IMR-90 (cell line): ENCODE measurements around the gene NXNL2.

Source experiments
- BHLHE40 ChIP-seq: fragments of 150-350 bp; IDR thresholded peaks from 2 replicates; pipeline ENCODE4 v1.6.1; 2016; ENCODE audit warnings: mild to moderate bottlenecking, low read depth, low read length
- CEBPB ChIP-seq: IDR thresholded peaks from 2 replicates; pipeline ENCODE4 v1.6.1; 2012; ENCODE audit warnings: low read depth, low read length, improper control_type of control experiment
- MAFK ChIP-seq: IDR thresholded peaks from 2 replicates; pipeline ENCODE4 v1.6.1; 2012; ENCODE audit warnings: low read depth, low read length, improper control_type of control experiment
- MAZ ChIP-seq: IDR thresholded peaks from 2 replicates; pipeline ENCODE4 v1.6.1; 2012; ENCODE audit warnings: low read depth, mild to moderate bottlenecking, low read length, improper control_type of control experiment, moderate library complexity, borderline replicate concordance
- POLR2A ChIP-seq: IDR thresholded peaks from 2 replicates; pipeline ENCODE4 v1.6.1; 2012; ENCODE audit warnings: mild to moderate bottlenecking, low read depth, low read length
- TF ChIP-seq, protein P1 (sequence below): conservative IDR thresholded peaks from 2 replicates; pipeline ENCODE4 v1.5.1; 2012; ENCODE audit warnings: mild to moderate bottlenecking, low read depth, low read length, improper control_type of control experiment

DNA sequence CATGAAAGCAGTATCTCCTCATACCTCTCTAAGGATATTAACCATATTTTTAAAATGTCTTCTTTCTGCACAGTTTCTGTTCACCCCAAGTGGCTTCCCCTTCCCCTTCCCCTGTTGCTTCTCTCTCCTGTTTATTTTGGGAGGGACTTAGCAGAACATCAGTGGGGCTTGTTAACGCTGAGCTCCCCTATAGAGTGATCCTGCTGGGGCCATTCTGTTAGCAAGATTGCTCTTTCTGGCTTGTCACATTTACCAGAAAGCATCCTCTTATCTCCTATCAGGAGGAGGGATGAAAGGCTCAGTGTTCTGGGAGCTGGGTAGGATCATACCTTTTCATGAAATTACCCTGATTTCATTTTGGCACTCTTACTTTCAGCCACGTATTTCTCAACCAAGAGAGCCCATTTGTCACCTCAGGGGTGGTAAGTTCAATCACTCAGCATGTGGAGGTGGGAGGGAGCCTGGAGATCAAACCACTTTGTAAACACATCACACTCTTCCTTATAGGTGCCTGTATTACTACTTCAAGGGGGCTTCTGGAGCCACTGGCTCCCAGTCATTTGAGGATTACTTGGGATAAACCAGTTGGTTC lies 16.7 kb downstream of the NXNL2 start:
- TF ChIP-seq, protein P1, sequence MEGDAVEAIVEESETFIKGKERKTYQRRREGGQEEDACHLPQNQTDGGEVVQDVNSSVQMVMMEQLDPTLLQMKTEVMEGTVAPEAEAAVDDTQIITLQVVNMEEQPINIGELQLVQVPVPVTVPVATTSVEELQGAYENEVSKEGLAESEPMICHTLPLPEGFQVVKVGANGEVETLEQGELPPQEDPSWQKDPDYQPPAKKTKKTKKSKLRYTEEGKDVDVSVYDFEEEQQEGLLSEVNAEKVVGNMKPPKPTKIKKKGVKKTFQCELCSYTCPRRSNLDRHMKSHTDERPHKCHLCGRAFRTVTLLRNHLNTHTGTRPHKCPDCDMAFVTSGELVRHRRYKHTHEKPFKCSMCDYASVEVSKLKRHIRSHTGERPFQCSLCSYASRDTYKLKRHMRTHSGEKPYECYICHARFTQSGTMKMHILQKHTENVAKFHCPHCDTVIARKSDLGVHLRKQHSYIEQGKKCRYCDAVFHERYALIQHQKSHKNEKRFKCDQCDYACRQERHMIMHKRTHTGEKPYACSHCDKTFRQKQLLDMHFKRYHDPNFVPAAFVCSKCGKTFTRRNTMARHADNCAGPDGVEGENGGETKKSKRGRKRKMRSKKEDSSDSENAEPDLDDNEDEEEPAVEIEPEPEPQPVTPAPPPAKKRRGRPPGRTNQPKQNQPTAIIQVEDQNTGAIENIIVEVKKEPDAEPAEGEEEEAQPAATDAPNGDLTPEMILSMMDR = no peak
- TF ChIP-seq CEBPB = no peak
- TF ChIP-seq MAFK = no peak
- TF ChIP-seq MAZ = no peak
- TF ChIP-seq POLR2A = no peak
- TF ChIP-seq BHLHE40 = no peak
